Right lobe of liver (tissue), 6 donors: ENCODE data around the gene UFC1. TPM values are rescaled to one million over a fixed set of nuclear protein-coding genes. Genes with fewer than 3 reads are reported as not detected.

Experiments used
- ATAC-seq, 4 donors: fragments of 200-7000 bp; cut with Tn5 transposase; one replicate each; pipeline ENCODE4 v1.9.1; 2020; ENCODE audit warnings: mild to moderate bottlenecking in 4 of 4, moderate library complexity in 4 of 4
- DNase-seq, 3 donors: peaks; one replicate each; pipeline ENCODE4 v3.0.0-alpha.2; 2020
- H3K27ac ChIP-seq, 3 donors: fragments of 200-600 bp; one replicate each; pipeline ENCODE4 v1.8.0; 2022
- H3K27me3 ChIP-seq, 2 donors: fragments of 200-600 bp; one replicate each; pipeline ENCODE4 v1.8.0; 2022
- H3K36me3 ChIP-seq, 4 donors: fragments of 200-600 bp; sonication (generic) in 1 of 4; one replicate each; pipeline versions ENCODE4 v1.5.1 to v1.8.0; 2017 to 2022; ENCODE audit warnings: control low read depth in 1 of 4
- H3K4me1 ChIP-seq, 4 donors: fragments of 200-600 bp; sonication (generic) in 1 of 4; one replicate each; pipeline versions ENCODE4 v1.5.1 to v1.8.0; 2017 to 2022; ENCODE audit warnings: control low read depth in 1 of 4
- H3K4me3 ChIP-seq, 3 donors: fragments of 200-600 bp; one replicate each; pipeline ENCODE4 v1.8.0; 2022
- H3K9me3 ChIP-seq, 4 donors: fragments of 200-600 bp; sonication (generic) in 1 of 4; one replicate each; pipeline versions ENCODE4 v1.5.1 to v1.8.0; 2017 to 2022; ENCODE audit warnings: control low read depth in 1 of 4
- POLR2A ChIP-seq: fragments of 450-650 bp; IDR thresholded peaks from one replicate; pipeline ENCODE4 v1.6.1; 2017; ENCODE audit warnings: antibody characterized with exemption, mild to moderate bottlenecking
- WGBS: methylation state at CpG from one replicate; pipeline ENCODE4 v1.1.6; 2018; ENCODE audit warnings: low coverage, low lambda C conversion rate; ENCODE audit not compliant: insufficient coverage; ENCODE audit errors: missing lambda C conversion rate; 5-methylcytosine and 5-hydroxymethylcytosine counted together
- intact Hi-C, 2 donors: fragments of 100-400 bp; cut with DNase I; formaldehyde crosslinking; loops; one replicate each; pipeline versions ENCODE4 v1.11.2 to v1.14.1; 2022
- total RNA-seq, 6 experiments: library from RNA; depleted of rRNA in 2 of 6; stranded (reverse); fragments of >200 nt in 2 of 6; fragmentation: NEBNext Ultra II Directional in 3 of 6; extraction: Animal tissue kit (Norgen Biotek cat#: 25700) in 3 of 6; gene quantifications; one replicate each; pipeline versions ENCODE4 v1.1.0 to v1.2.4, GENCODE V29; 2016 to 2023
- TF ChIP-seq, protein P1 (sequence below), 4 donors: fragments of 200-600 bp in 3 of 4; fragments of 450-650 bp in 1 of 4; IDR thresholded peaks; one replicate each; pipeline versions ENCODE4 v1.5.1 to v1.8.0; 2016 to 2022; ENCODE audit warnings: antibody characterized with exemption in 4 of 4, mild to moderate bottlenecking in 2 of 4
- donor health status: DM: no; HTN: yes; CAD: no.
- donor health status: DM: no; HTN: no; CAD: no.
- donor health status: DM: no; HTN: no; CAD: no.
- donor health status: DM: no; HTN: yes; CAD: no.
- donor health status: DM: no; HTN: yes; CAD: no.

UFC1 gene
- total RNA-seq, 6 experiments from 2014 or later = 24.6 to 37.7 (median 35.3) TPM

DNA sequence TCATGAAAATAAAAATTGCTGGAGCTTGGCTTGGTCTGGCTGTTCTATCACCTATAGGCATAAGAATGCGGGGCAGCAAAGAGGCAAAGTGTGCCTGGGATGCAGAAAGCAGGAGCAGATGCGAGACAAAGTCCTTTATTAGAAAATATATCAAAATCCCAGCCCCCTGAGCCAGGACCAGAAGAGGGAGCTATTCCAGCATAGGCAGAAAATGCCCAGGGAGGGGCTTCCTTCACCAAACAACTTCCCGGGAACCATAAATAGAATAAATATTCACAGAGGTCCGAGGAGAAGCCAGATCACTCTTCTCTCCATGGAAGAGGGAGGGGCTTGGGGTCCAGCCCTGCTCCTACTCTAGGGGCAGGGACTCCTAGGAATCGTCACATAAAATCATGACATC lies 17.4 kb downstream of the UFC1 start:
- no peaks in the 10 kb centered on the region for H3K9me3 ChIP-seq
- H3K4me3 ChIP-seq = no peak overlapping the region
- H3K36me3 ChIP-seq = peaks cover 0 to 40% (median 14%) of the 10 kb centered on the region in 4 donors
- WGBS = 51% methylated on average over 3 of the region's 5 CpGs
- ATAC-seq (no peak), DNase-seq (no peak)
- peaks cover 0 to 16% (median 5%) of the 10 kb centered on the region in 4 donors for H3K4me1 ChIP-seq
- intact Hi-C loops = no loop called here
- no peak overlapping the region for H3K27ac ChIP-seq
- TF ChIP-seq POLR2A = no peak
- TF ChIP-seq, protein P1, sequence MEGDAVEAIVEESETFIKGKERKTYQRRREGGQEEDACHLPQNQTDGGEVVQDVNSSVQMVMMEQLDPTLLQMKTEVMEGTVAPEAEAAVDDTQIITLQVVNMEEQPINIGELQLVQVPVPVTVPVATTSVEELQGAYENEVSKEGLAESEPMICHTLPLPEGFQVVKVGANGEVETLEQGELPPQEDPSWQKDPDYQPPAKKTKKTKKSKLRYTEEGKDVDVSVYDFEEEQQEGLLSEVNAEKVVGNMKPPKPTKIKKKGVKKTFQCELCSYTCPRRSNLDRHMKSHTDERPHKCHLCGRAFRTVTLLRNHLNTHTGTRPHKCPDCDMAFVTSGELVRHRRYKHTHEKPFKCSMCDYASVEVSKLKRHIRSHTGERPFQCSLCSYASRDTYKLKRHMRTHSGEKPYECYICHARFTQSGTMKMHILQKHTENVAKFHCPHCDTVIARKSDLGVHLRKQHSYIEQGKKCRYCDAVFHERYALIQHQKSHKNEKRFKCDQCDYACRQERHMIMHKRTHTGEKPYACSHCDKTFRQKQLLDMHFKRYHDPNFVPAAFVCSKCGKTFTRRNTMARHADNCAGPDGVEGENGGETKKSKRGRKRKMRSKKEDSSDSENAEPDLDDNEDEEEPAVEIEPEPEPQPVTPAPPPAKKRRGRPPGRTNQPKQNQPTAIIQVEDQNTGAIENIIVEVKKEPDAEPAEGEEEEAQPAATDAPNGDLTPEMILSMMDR (IDR thresholded peaks at IDR 0.05) = peak in 1 of 4 donors; percentile 11
- H3K27me3 ChIP-seq = no peaks in the 10 kb centered on the region

DNA sequence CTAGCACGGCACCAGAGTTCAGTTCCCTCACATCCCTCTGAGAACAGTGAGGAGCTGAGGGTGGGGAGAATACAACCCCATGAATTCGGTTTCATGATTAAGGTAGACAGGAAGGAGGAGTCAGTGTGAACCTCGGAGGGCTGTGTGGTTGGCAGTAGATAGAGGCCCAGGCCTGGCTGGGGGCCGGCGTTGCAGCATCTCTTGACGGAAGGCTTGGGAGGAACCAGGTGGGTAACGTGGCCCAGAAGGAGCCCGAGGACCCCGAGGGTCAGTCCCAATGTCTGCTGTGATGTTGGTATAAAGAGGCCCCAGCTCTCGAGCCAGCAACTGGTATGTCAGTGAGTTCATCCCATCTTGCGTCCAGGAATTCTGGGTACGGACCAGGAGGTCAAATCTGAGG lies 17.9 kb downstream of the UFC1 start:
- intact Hi-C loops = no loop called here
- Histone ChIP-seq H3K27me3 (no peaks in the 10 kb centered on the region), H3K4me1 (peaks cover 0 to 15% (median 7%) of the 10 kb centered on the region in 4 donors), H3K27ac (no peak overlapping the region), H3K4me3 (no peak overlapping the region), H3K9me3 (no peaks in the 10 kb centered on the region), H3K36me3 (peaks cover 0 to 40% (median 14%) of the 10 kb centered on the region in 4 donors)
- no peak for TF ChIP-seq POLR2A
- TF ChIP-seq, protein P1 (IDR thresholded peaks at IDR 0.05) = no peak
- DNase-seq = no peak
- no peak for ATAC-seq
- 76% methylated on average over 5 of the region's 12 CpGs for WGBS

DNA sequence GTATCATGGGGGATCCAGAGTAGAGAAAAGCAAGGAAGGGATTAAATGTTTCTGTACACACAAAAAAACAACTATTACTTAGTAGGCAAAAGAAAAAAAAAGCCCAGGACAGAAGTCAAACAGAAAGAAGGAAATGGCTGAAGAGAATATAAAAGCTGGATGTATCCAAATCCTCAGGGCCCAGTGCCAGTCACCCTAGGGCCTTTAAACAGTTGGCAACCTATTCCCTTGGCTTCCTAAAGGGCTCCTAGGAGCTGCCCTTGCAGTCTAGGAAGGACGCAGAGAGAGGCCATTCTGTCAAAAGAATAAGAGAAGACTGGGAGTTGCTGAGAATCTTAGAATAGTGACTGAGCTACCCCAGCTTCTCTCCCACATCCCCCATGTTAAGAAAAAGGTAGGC lies 18.6 kb downstream of the UFC1 start:
- 44% methylated on average over 1 of the region's 1 CpG for WGBS
- DNase-seq = peak in 1 of 3 donors; percentile 3
- H3K4me1 ChIP-seq = peaks cover 0 to 15% (median 5%) of the 10 kb centered on the region in 4 donors
- intact Hi-C loops = no loop called here
- no peaks in the 10 kb centered on the region for H3K27me3 ChIP-seq
- H3K36me3 ChIP-seq = peaks cover 0 to 40% (median 14%) of the 10 kb centered on the region in 4 donors
- no peak overlapping the region for H3K4me3 ChIP-seq
- no peak for TF ChIP-seq POLR2A
- TF ChIP-seq, protein P1 (IDR thresholded peaks at IDR 0.05) = no peak
- H3K27ac ChIP-seq = no peak overlapping the region
- H3K9me3 ChIP-seq = no peaks in the 10 kb centered on the region
- no peak for ATAC-seq

DNA sequence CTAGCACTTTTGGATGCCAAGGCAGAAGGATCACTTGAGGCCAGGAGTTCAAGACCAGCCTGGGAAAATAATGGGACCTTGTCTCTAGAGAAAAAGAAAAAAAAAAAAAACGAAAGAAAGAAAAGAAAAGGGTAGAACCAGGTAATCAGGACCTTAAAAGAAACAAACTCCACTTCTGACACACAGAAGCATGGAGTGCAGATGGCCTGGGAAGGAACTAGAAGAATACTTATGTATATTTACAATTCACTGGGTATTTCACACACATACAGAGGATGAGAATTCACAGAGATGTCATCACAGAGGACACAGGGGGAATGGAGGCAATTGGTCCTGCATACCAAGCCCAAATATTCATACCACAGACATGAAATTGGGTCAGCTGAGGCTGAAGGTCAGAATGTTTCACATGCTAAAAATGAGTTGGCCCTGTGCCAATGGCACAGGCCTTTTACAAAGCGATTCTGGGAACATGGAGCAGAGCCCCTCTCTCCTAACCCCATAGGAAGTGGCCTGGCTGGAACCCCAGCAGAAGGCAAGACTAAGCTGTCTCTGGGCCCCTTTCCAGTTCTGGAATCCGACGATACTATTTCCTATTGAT lies 19.1 kb downstream of the UFC1 start:
- no peak overlapping the region for H3K4me3 ChIP-seq
- H3K27ac ChIP-seq = no peak overlapping the region
- peak in 2 of 3 donors; percentile 15 to 30 for DNase-seq
- H3K4me1 ChIP-seq = peaks cover 0 to 17% (median 5%) of the 10 kb centered on the region in 4 donors
- H3K36me3 ChIP-seq = peaks cover 0 to 40% (median 14%) of the 10 kb centered on the region in 4 donors
- no peaks in the 10 kb centered on the region for H3K27me3 ChIP-seq
- intact Hi-C loops = no loop called here
- 33% methylated on average over 4 of the region's 4 CpGs for WGBS
- ATAC-seq = no peak
- no peaks in the 10 kb centered on the region for H3K9me3 ChIP-seq
- no peak for TF ChIP-seq POLR2A

DNA sequence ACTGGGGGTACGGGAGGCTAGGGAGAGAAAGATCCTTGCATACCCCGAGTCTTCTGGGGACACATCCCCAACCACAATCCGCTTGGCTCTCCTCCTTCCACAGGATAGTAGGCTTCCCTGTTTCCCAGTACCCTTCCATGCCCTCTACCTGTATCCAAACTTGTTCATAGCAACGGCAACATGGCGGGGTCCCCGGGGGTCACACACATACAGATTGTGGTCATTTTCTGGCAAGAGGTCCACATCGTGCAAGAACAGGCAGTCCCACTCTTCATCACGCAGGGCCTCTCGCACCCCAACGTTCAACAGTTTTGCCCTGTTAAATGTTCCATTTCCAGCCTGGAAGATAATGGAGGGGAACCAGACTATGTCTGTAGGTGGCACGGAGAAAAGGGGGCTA lies 19.9 kb downstream of the UFC1 start:
- no peak for ATAC-seq
- Histone ChIP-seq H3K27ac (no peak overlapping the region), H3K9me3 (no peaks in the 10 kb centered on the region), H3K4me3 (no peak overlapping the region), H3K27me3 (no peaks in the 10 kb centered on the region), H3K36me3 (peaks cover 0 to 40% (median 14%) of the 10 kb centered on the region in 4 donors), H3K4me1 (peaks cover 0 to 24% (median 7%) of the 10 kb centered on the region in 4 donors)
- intact Hi-C loops = no loop called here
- peak in 2 of 3 donors; percentile 6 to 20 for DNase-seq
- TF ChIP-seq POLR2A = no peak
- TF ChIP-seq, protein P1 (IDR thresholded peaks at IDR 0.05) = no peak
- 93% methylated on average over 6 of the region's 11 CpGs for WGBS
